Natural killer cell (primary cell): ENCODE data around the gene BICDL1. TPM values are rescaled to one million over a fixed set of nuclear protein-coding genes. Genes with fewer than 3 reads are reported as not detected.

Experiments used
- ATAC-seq, 3 donors: fragments of 150-1000 bp in 2 of 3; fragments of 200-7000 bp in 1 of 3; cut with Tn5 transposase; 1 replicate in 1 of 3; 2 replicates in 2 of 3; pipeline ENCODE4 v1.10.0; 2021; ENCODE audit warnings: mild to moderate bottlenecking in 2 of 3, moderate library complexity in 2 of 3
- DNase-seq, 2 donors: peaks; one replicate each; pipeline versions ENCODE4 v3.0.0 to v3.0.0-alpha.2; 2013 to 2021; ENCODE audit warnings: mixed read lengths in 1 of 2
- H3K27ac ChIP-seq: one replicate; pipeline ENCODE4 v1.5.1; 2013; ENCODE audit warnings: mild to moderate bottlenecking, low read length
- H3K27me3 ChIP-seq: one replicate; pipeline ENCODE4 v1.6.1; 2013; ENCODE audit warnings: low read length; ENCODE audit not compliant: control insufficient read depth, insufficient read depth
- H3K36me3 ChIP-seq: one replicate; pipeline ENCODE4 v1.6.1; 2013; ENCODE audit warnings: low read length; ENCODE audit not compliant: control insufficient read depth, insufficient read depth
- H3K4me1 ChIP-seq: one replicate; pipeline ENCODE4 v1.6.1; 2013; ENCODE audit warnings: low read length; ENCODE audit not compliant: control insufficient read depth, insufficient read depth
- H3K4me3 ChIP-seq: one replicate; pipeline ENCODE4 v1.5.1; 2013; ENCODE audit warnings: low read length
- H3K9me3 ChIP-seq: one replicate; pipeline ENCODE4 v1.6.1; 2013; ENCODE audit warnings: low read length; ENCODE audit not compliant: control insufficient read depth, insufficient read depth
- H3K27ac Mint-ChIP-seq, 2 donors: one replicate each; pipeline ENCODE4 v1.8.0; 2022; ENCODE audit warnings: mild to moderate bottlenecking in 2 of 2, mixed read lengths in 2 of 2, moderate library complexity in 1 of 2
- H3K27me3 Mint-ChIP-seq, 2 donors: one replicate each; pipeline ENCODE4 v1.8.0; 2022; ENCODE audit warnings: low read depth in 2 of 2, mixed read lengths in 2 of 2
- H3K36me3 Mint-ChIP-seq: one replicate; pipeline ENCODE4 v1.8.0; 2022; ENCODE audit warnings: mixed read lengths
- H3K4me1 Mint-ChIP-seq, 2 donors: one replicate each; pipeline ENCODE4 v1.8.0; 2022; ENCODE audit warnings: mixed read lengths in 2 of 2
- H3K4me3 Mint-ChIP-seq: one replicate; pipeline ENCODE4 v1.8.0; 2022; ENCODE audit warnings: mild to moderate bottlenecking, moderate library complexity, mixed read lengths
- H3K9me3 Mint-ChIP-seq, 2 donors: one replicate each; pipeline ENCODE4 v1.8.0; 2022; ENCODE audit warnings: mixed read lengths in 2 of 2
- CTCF ChIP-seq: fragments of 200-600 bp; IDR thresholded peaks from one replicate; pipeline ENCODE4 v1.8.0; 2022; ENCODE audit warnings: antibody characterized with exemption
- WGBS: methylation state at CpG from one replicate; pipeline ENCODE4 v1.1.7; 2013; ENCODE audit warnings: missing lambda C conversion rate; ENCODE audit not compliant: insufficient coverage; 5-methylcytosine and 5-hydroxymethylcytosine counted together
- intact Hi-C: fragments of 100-400 bp; cut with micrococcal nuclease; formaldehyde crosslinking; loops from one replicate; pipeline ENCODE4 v1.14.2; 2022
- total RNA-seq, 4 donors: library from RNA; stranded (reverse); fragments of 120-200 nt in 1 of 4; gene quantifications; one replicate each; pipeline versions ENCODE4 v1.2.3 to v1.2.4, GENCODE V29; 2013 to 2022

Gene BICDL1
- total RNA-seq, 3 donors from 2014 or later (not counting 1 experiment from before 2014, with no cell fraction given), result 29.3 to 37.1 (median 34.3) TPM

- DNase-seq (no peak), ATAC-seq (no peak)
- H3K4me1 ChIP-seq, result no peaks in the 10 kb centered on the region
- Mint-ChIP-seq H3K4me3 (no peak overlapping the region), H3K9me3 (peaks cover 0 to 2% of the 10 kb centered on the region in 2 donors), H3K27me3 (no peaks in the 10 kb centered on the region), H3K27ac (no peak overlapping the region), H3K4me1 (no peaks in the 10 kb centered on the region), H3K36me3 (no peaks in the 10 kb centered on the region)
- intact Hi-C loops, result no loop called here
- no peaks in the 10 kb centered on the region for H3K27me3 ChIP-seq
- no peak overlapping the region for H3K27ac ChIP-seq
- WGBS, result no CpG with 5 or more reads among the region's 2 CpGs
- no peak for TF ChIP-seq CTCF
- H3K9me3 ChIP-seq, result no peaks in the 10 kb centered on the region
- no peak overlapping the region for H3K4me3 ChIP-seq
- H3K36me3 ChIP-seq, result no peaks in the 10 kb centered on the region
These were observed 66.4 kb downstream of the BICDL1 start for GRCh38 chr12:120055231-120056000.

DNA sequence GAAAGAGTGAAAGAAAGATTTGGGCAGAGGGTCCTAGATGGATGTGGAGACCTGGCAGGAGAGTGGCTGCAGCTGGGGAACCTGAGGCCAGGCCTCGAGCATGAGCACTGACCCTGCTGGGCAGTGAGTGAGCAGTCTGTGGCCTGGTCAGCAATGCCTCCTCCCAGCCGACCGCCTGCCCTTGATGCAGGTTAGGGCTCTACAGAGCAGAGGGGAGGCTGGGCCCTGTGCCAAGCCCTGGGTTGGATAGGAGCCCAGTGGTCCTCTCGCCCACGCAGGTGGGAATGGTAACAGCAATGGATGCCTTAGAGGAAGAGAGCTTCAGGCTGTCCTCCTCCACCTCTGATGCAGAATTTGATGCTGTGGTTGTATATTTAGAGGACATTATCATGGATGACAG is 67.7 kb downstream of the BICDL1 start:
- TF ChIP-seq CTCF, result no peak
- 92% methylated on average over 5 of the region's 5 CpGs for WGBS

GRCh38 chr12:120060196-120060595 is 71.2 kb downstream of the BICDL1 start:
- intact Hi-C loops, result no loop called here
- 97% methylated on average over 1 of the region's 1 CpG for WGBS
- no peak for DNase-seq
- H3K4me3 Mint-ChIP-seq, result no peak overlapping the region
- no peaks in the 10 kb centered on the region for H3K27me3 Mint-ChIP-seq
- no peaks in the 10 kb centered on the region for H3K36me3 Mint-ChIP-seq
- H3K9me3 ChIP-seq, result no peaks in the 10 kb centered on the region
- no peak overlapping the region for H3K27ac ChIP-seq
- no peaks in the 10 kb centered on the region for H3K4me1 Mint-ChIP-seq
- no peak overlapping the region for H3K27ac Mint-ChIP-seq
- H3K9me3 Mint-ChIP-seq, result no peaks in the 10 kb centered on the region
- H3K4me3 ChIP-seq, result no peak overlapping the region
- peaks cover 4% of the 10 kb centered on the region for H3K36me3 ChIP-seq
- no peak for ATAC-seq
- no peaks in the 10 kb centered on the region for H3K27me3 ChIP-seq
- H3K4me1 ChIP-seq, result no peaks in the 10 kb centered on the region
- no peak for TF ChIP-seq CTCF

More for the DNA sequence above, 67.7 kb downstream of the BICDL1 start:
- intact Hi-C loops, result no loop called here
- no peaks in the 10 kb centered on the region for H3K27me3 ChIP-seq
- H3K36me3 ChIP-seq, result no peaks in the 10 kb centered on the region
- H3K27ac ChIP-seq, result no peak overlapping the region
- no peak overlapping the region for H3K4me3 ChIP-seq
- peaks cover 0 to 2% of the 10 kb centered on the region in 2 donors for H3K9me3 Mint-ChIP-seq
- no peaks in the 10 kb centered on the region for H3K4me1 Mint-ChIP-seq
- H3K27me3 Mint-ChIP-seq, result no peaks in the 10 kb centered on the region
- no peaks in the 10 kb centered on the region for H3K4me1 ChIP-seq
- H3K4me3 Mint-ChIP-seq, result no peak overlapping the region
- no peak for DNase-seq
- no peak overlapping the region for H3K27ac Mint-ChIP-seq
- ATAC-seq, result no peak
- H3K36me3 Mint-ChIP-seq, result no peaks in the 10 kb centered on the region
- H3K9me3 ChIP-seq, result no peaks in the 10 kb centered on the region

GRCh38 chr12:120060717-120061116 is 71.7 kb downstream of the BICDL1 start:
- no peak for ATAC-seq

More at GRCh38 chr12:120060717-120061116, 71.7 kb downstream of the BICDL1 start:
- no peaks in the 10 kb centered on the region for H3K4me1 ChIP-seq
- 94% methylated on average over 5 of the region's 5 CpGs for WGBS
- Mint-ChIP-seq H3K27me3 (no peaks in the 10 kb centered on the region), H3K27ac (no peak overlapping the region), H3K9me3 (no peaks in the 10 kb centered on the region), H3K4me3 (no peak overlapping the region), H3K4me1 (no peaks in the 10 kb centered on the region), H3K36me3 (no peaks in the 10 kb centered on the region)
- intact Hi-C loops, result no loop called here
- H3K27ac ChIP-seq, result no peak overlapping the region
- H3K4me3 ChIP-seq, result no peak overlapping the region
- H3K27me3 ChIP-seq, result no peaks in the 10 kb centered on the region
- H3K36me3 ChIP-seq, result peaks cover 10% of the 10 kb centered on the region
- no peaks in the 10 kb centered on the region for H3K9me3 ChIP-seq
- no peak for DNase-seq
- TF ChIP-seq CTCF, result no peak
